ENCODE measurements around the gene FSTL4. TPM values are rescaled to one million over a fixed set of nuclear protein-coding genes. Genes with fewer than 3 reads are reported as not detected.

Gene FSTL4
- total and polyA plus RNA-seq, 2 experiments from 2014 or later, result 1.4 to 2.8 TPM

DNA sequence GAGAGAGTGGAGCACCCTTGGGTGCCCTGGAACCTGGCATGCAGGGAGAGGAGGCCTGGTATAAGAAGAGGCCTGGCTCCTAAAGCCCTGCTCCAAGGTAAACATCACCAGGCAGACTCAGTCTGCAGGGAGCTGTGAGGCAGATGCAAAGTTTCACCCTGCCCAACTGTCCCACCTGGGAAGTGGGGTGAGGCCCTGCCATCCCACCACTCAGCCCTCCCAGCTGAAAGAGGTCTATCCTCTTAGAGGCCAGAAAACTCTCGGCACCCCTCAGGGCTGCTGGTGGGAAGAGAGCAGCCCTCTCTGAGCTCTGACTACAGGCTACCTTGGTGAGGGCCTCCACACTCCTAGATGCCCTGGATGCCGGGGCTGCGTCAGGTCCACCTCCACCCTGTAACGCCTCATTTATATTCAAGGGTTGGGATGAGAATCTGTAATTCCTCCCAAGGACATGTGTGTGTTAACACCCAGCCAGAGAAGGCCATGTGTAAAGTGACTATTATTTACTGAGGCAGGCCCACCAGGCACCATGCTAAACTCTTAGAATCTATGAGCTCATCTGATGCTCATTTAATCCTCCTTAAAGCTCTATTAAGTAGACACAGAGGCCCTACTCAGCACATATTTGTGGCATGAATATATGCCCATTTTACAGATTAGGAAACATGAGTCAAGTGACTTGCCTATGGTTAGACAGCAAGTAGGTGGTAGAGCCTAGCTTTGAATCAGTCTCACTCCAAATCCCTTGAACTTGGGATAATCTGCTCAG lies 205.9 kb downstream of the FSTL4 start:
- no peak overlapping the region for H3K4me2 ChIP-seq
- no peaks in the 10 kb centered on the region for H3K36me3 Mint-ChIP-seq (ENCODE audit: low read depth)
- H3K9me2 ChIP-seq (ENCODE audit: insufficient read depth), result peaks cover 5% of the 10 kb centered on the region; the same call in 1 of the 2 replicates
- ATAC-seq (no peak), DNase-seq (ENCODE audit: low spot score) (no peak)
- H3K27me3 ChIP-seq (ENCODE audit: insufficient read depth), result no peaks in the 10 kb centered on the region
- no peak overlapping the region for H3K27ac ChIP-seq (ENCODE audit: low read depth)
- H3K4me3 ChIP-seq, result no peak overlapping the region
- no peaks in the 10 kb centered on the region; the same call in 1 of the 2 replicates for H3K4me1 ChIP-seq (ENCODE audit: insufficient read depth)
- peaks cover 11% of the 10 kb centered on the region for H3K4me1 Mint-ChIP-seq
- peaks cover 4% of the 10 kb centered on the region for H3K27me3 Mint-ChIP-seq (ENCODE audit: insufficient read depth, low read depth, poor library complexity)
- no peaks in the 10 kb centered on the region; the same call in 2 of the 3 replicates for H3K9me3 Mint-ChIP-seq
- H3K4me3 Mint-ChIP-seq, result no peak overlapping the region
- no peak overlapping the region for H2AFZ ChIP-seq
- no peak overlapping the region for H3K27ac Mint-ChIP-seq
- no peaks in the 10 kb centered on the region for H3K36me3 ChIP-seq (ENCODE audit: insufficient read depth)
- H4K20me1 ChIP-seq (replicated peaks; ENCODE audit: insufficient read depth), result no peaks in the 10 kb centered on the region
- TF ChIP-seq CTCF (conservative IDR thresholded peaks at IDR 0.05; ENCODE audit: low read depth in 2 of 2) (no peak), JUNB (IDR thresholded peaks at IDR 0.05; ENCODE audit: unreplicated experiment) (no peak), EZH2 (IDR thresholded peaks at IDR 0.05; ENCODE audit: low read depth, unreplicated experiment) (no peak), CREB1 (CRISPR knock-in tag; IDR thresholded peaks at IDR 0.05; ENCODE audit: low read depth) (no peak), NANOG (IDR thresholded peaks at IDR 0.05; ENCODE audit: borderline replicate concordance) (no peak), EZH2phosphoT487 (IDR thresholded peaks at IDR 0.05; ENCODE audit: unreplicated experiment) (no peak), POLR2AphosphoS5 (IDR thresholded peaks at IDR 0.05; ENCODE audit: low read depth) (no peak), STAT1 (IDR thresholded peaks at IDR 0.05; ENCODE audit: unreplicated experiment) (no peak), ZNF114 (CRISPR knock-in tag; IDR thresholded peaks at IDR 0.05) (no peak), ETS1 (IDR thresholded peaks at IDR 0.05) (no peak), ZNF331 (CRISPR knock-in tag; IDR thresholded peaks at IDR 0.05; ENCODE audit: low read depth) (no peak)
- TF ChIP-seq, protein P1, sequence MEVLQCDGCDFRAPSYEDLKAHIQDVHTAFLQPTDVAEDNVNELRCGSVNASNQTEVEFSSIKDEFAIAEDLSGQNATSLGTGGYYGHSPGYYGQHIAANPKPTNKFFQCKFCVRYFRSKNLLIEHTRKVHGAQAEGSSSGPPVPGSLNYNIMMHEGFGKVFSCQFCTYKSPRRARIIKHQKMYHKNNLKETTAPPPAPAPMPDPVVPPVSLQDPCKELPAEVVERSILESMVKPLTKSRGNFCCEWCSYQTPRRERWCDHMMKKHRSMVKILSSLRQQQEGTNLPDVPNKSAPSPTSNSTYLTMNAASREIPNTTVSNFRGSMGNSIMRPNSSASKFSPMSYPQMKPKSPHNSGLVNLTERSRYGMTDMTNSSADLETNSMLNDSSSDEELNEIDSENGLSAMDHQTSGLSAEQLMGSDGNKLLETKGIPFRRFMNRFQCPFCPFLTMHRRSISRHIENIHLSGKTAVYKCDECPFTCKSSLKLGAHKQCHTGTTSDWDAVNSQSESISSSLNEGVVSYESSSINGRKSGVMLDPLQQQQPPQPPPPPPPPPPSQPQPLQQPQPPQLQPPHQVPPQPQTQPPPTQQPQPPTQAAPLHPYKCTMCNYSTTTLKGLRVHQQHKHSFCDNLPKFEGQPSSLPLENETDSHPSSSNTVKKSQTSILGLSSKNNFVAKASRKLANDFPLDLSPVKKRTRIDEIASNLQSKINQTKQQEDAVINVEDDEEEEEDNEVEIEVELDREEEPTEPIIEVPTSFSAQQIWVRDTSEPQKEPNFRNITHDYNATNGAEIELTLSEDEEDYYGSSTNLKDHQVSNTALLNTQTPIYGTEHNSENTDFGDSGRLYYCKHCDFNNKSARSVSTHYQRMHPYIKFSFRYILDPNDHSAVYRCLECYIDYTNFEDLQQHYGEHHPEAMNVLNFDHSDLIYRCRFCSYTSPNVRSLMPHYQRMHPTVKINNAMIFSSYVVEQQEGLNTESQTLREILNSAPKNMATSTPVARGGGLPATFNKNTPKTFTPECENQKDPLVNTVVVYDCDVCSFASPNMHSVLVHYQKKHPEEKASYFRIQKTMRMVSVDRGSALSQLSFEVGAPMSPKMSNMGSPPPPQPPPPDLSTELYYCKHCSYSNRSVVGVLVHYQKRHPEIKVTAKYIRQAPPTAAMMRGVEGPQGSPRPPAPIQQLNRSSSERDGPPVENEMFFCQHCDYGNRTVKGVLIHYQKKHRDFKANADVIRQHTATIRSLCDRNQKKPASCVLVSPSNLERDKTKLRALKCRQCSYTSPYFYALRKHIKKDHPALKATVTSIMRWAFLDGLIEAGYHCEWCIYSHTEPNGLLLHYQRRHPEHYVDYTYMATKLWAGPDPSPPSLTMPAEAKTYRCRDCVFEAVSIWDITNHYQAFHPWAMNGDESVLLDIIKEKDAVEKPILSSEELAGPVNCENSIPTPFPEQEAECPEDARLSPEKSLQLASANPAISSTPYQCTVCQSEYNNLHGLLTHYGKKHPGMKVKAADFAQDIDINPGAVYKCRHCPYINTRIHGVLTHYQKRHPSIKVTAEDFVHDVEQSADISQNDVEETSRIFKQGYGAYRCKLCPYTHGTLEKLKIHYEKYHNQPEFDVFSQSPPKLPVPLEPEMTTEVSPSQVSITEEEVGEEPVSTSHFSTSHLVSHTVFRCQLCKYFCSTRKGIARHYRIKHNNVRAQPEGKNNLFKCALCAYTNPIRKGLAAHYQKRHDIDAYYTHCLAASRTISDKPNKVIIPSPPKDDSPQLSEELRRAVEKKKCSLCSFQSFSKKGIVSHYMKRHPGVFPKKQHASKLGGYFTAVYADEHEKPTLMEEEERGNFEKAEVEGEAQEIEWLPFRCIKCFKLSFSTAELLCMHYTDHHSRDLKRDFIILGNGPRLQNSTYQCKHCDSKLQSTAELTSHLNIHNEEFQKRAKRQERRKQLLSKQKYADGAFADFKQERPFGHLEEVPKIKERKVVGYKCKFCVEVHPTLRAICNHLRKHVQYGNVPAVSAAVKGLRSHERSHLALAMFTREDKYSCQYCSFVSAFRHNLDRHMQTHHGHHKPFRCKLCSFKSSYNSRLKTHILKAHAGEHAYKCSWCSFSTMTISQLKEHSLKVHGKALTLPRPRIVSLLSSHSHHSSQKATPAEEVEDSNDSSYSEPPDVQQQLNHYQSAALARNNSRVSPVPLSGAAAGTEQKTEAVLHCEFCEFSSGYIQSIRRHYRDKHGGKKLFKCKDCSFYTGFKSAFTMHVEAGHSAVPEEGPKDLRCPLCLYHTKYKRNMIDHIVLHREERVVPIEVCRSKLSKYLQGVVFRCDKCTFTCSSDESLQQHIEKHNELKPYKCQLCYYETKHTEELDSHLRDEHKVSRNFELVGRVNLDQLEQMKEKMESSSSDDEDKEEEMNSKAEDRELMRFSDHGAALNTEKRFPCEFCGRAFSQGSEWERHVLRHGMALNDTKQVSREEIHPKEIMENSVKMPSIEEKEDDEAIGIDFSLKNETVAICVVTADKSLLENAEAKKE (CRISPR knock-in tag; IDR thresholded peaks at IDR 0.05), result no peak
- TF ChIP-seq, protein P2, sequence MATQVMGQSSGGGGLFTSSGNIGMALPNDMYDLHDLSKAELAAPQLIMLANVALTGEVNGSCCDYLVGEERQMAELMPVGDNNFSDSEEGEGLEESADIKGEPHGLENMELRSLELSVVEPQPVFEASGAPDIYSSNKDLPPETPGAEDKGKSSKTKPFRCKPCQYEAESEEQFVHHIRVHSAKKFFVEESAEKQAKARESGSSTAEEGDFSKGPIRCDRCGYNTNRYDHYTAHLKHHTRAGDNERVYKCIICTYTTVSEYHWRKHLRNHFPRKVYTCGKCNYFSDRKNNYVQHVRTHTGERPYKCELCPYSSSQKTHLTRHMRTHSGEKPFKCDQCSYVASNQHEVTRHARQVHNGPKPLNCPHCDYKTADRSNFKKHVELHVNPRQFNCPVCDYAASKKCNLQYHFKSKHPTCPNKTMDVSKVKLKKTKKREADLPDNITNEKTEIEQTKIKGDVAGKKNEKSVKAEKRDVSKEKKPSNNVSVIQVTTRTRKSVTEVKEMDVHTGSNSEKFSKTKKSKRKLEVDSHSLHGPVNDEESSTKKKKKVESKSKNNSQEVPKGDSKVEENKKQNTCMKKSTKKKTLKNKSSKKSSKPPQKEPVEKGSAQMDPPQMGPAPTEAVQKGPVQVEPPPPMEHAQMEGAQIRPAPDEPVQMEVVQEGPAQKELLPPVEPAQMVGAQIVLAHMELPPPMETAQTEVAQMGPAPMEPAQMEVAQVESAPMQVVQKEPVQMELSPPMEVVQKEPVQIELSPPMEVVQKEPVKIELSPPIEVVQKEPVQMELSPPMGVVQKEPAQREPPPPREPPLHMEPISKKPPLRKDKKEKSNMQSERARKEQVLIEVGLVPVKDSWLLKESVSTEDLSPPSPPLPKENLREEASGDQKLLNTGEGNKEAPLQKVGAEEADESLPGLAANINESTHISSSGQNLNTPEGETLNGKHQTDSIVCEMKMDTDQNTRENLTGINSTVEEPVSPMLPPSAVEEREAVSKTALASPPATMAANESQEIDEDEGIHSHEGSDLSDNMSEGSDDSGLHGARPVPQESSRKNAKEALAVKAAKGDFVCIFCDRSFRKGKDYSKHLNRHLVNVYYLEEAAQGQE (IDR thresholded peaks at IDR 0.05; ENCODE audit: unreplicated experiment), result no peak
- H3F3A ChIP-seq (replicated peaks; ENCODE audit: low read depth), result no peaks in the 10 kb centered on the region
- H3K79me2 ChIP-seq (replicated peaks; ENCODE audit: insufficient read depth), result no peaks in the 10 kb centered on the region
